Astrocyte (in vitro differentiated cells and primary cell): Measurements from ENCODE around the gene CCDC142. TPM values are rescaled to one million over a fixed set of nuclear protein-coding genes. Genes with fewer than 3 reads are reported as not detected.

Experiments
- DNase-seq: peaks from one replicate; pipeline ENCODE4 v3.0.0-alpha.2; 2010; ENCODE audit warnings: low read depth
- FAIRE-seq: peaks from 2 replicates; lab custom pipeline; 2011; peaks lifted over from hg19 to GRCh38; lab: Jason Lieb, UNC
- H2AFZ ChIP-seq: 2 replicates; pipeline ENCODE4 v1.6.0; 2012; ENCODE audit warnings: low read depth, low read length, inconsistent platforms
- H3K27ac ChIP-seq: 2 replicates; pipeline ENCODE4 v1.5.1; 2011; ENCODE audit warnings: low read depth, low read length, inconsistent platforms
- H3K27me3 ChIP-seq: 2 replicates; pipeline ENCODE4 v1.6.0; 2011; ENCODE audit warnings: low read length, inconsistent platforms; ENCODE audit not compliant: insufficient read depth
- H3K36me3 ChIP-seq: 2 replicates; pipeline ENCODE4 v1.5.1; 2011; ENCODE audit warnings: low read length, inconsistent platforms; ENCODE audit not compliant: insufficient read depth
- H3K4me1 ChIP-seq: 2 replicates; pipeline ENCODE4 v1.5.1; 2011; ENCODE audit warnings: low read length, inconsistent platforms; ENCODE audit not compliant: insufficient read depth
- H3K4me2 ChIP-seq: 2 replicates; pipeline ENCODE4 v1.6.0; 2012; ENCODE audit warnings: low read length, inconsistent platforms
- H3K4me3 ChIP-seq: 2 replicates; pipeline ENCODE4 v1.5.1; 2011; ENCODE audit warnings: low read depth, mild to moderate bottlenecking, low read length, inconsistent platforms; ENCODE audit not compliant: insufficient read depth
- H3K79me2 ChIP-seq: 2 replicates; pipeline ENCODE4 v1.6.0; 2012; ENCODE audit warnings: mild to moderate bottlenecking, low read length, inconsistent platforms; ENCODE audit not compliant: insufficient read depth
- H3K9ac ChIP-seq: 2 replicates; pipeline ENCODE4 v1.6.0; 2012; ENCODE audit warnings: mild to moderate bottlenecking, low read length, inconsistent platforms
- H3K9me3 ChIP-seq: 2 replicates; pipeline ENCODE4 v1.5.1; 2012; ENCODE audit warnings: low read depth, mild to moderate bottlenecking, low read length, inconsistent platforms; ENCODE audit not compliant: insufficient read depth
- H4K20me1 ChIP-seq: 2 replicates; pipeline ENCODE4 v1.6.0; 2012; ENCODE audit warnings: low read length, inconsistent platforms; ENCODE audit not compliant: insufficient read depth
- H3K27ac Mint-ChIP-seq: one replicate; pipeline ENCODE4 v1.8.0; 2021; ENCODE audit warnings: mild to moderate bottlenecking, mixed read lengths; ENCODE audit not compliant: unreplicated experiment
- H3K27me3 Mint-ChIP-seq: one replicate; pipeline ENCODE4 v1.8.0; 2021; ENCODE audit warnings: low read depth, mixed read lengths; ENCODE audit not compliant: unreplicated experiment
- H3K36me3 Mint-ChIP-seq: one replicate; pipeline ENCODE4 v1.8.0; 2021; ENCODE audit warnings: low read depth, mixed read lengths; ENCODE audit not compliant: unreplicated experiment
- H3K4me1 Mint-ChIP-seq: one replicate; pipeline ENCODE4 v1.8.0; 2021; ENCODE audit warnings: low read depth, mixed read lengths; ENCODE audit not compliant: unreplicated experiment
- H3K4me3 Mint-ChIP-seq: one replicate; pipeline ENCODE4 v1.8.0; 2021; ENCODE audit warnings: mild to moderate bottlenecking, moderate library complexity, mixed read lengths; ENCODE audit not compliant: unreplicated experiment
- H3K9me3 Mint-ChIP-seq: one replicate; pipeline ENCODE4 v1.8.0; 2021; ENCODE audit warnings: mild to moderate bottlenecking, mixed read lengths; ENCODE audit not compliant: unreplicated experiment
- CTCF ChIP-seq: IDR thresholded peaks from 2 replicates; pipeline ENCODE4 v1.5.1; 2011; ENCODE audit warnings: low read depth, mild to moderate bottlenecking, inconsistent platforms, low read length, moderate library complexity; ENCODE audit not compliant: insufficient read depth
- EZH2 ChIP-seq: IDR thresholded peaks from 2 replicates; pipeline ENCODE4 v1.6.1; 2012; ENCODE audit warnings: mild to moderate bottlenecking, low read length, inconsistent platforms; ENCODE audit not compliant: insufficient read depth
- total RNA-seq: library from RNA; stranded (reverse); gene quantifications from 2 replicates; pipeline ENCODE4 v1.2.1, GENCODE V29; 2021

CCDC142 gene
- total RNA-seq, 1 donor from 2014 or later, result 11.2 TPM

GRCh38 chr2:74424139-74424992, 58.4 kb downstream of the CCDC142 start:
- H3K4me2 ChIP-seq, result no peak overlapping the region
- H3K4me3 Mint-ChIP-seq, result no peak overlapping the region

More at GRCh38 chr2:74424139-74424992, 58.4 kb downstream of the CCDC142 start:
- H3K27ac ChIP-seq, result no peak overlapping the region
- H3K36me3 Mint-ChIP-seq, result peaks cover 14% of the 10 kb centered on the region
- H4K20me1 ChIP-seq, result peaks cover 4% of the 10 kb centered on the region
- H2AFZ ChIP-seq, result no peak overlapping the region
- no peaks in the 10 kb centered on the region for H3K9me3 Mint-ChIP-seq
- no peaks in the 10 kb centered on the region for H3K27me3 ChIP-seq
- H3K9me3 ChIP-seq, result no peaks in the 10 kb centered on the region
- H3K27ac Mint-ChIP-seq, result peak overlapping the region; percentile 71
- no peaks in the 10 kb centered on the region for H3K27me3 Mint-ChIP-seq
- H3K4me3 ChIP-seq, result no peak overlapping the region
- peaks cover 27% of the 10 kb centered on the region for H3K4me1 ChIP-seq
- DNase-seq (no peak), FAIRE-seq (no peak)
- H3K9ac ChIP-seq, result no peak overlapping the region
- no peak for TF ChIP-seq EZH2
- no peak for TF ChIP-seq CTCF
- H3K36me3 ChIP-seq, result peaks cover 14% of the 10 kb centered on the region
- peaks cover 27% of the 10 kb centered on the region for H3K4me1 Mint-ChIP-seq
- no peaks in the 10 kb centered on the region for H3K79me2 ChIP-seq

Other genes starting within 250 kb of the CCDC142 start
- 0.36 and 0.41 TPM in 2 replicates for gene SLC4A5, start 139.6 kb downstream of the CCDC142 start, total RNA-seq
- gene DCTN1, start 102.7 kb downstream of the CCDC142 start, total RNA-seq, result 206 and 215 TPM in 2 replicates
- 2.1 and 2.5 TPM in 2 replicates for gene C2orf81, start 61.4 kb downstream of the CCDC142 start, total RNA-seq
- 14.8 and 17.5 TPM in 2 replicates for gene WDR54, start 61.3 kb downstream of the CCDC142 start, total RNA-seq
- gene RTKN, start 41.1 kb downstream of the CCDC142 start, total RNA-seq, result 41.6 and 44.4 TPM in 2 replicates
- 19.2 and 23.2 TPM in 2 replicates for gene INO80B, start 27.9 kb downstream of the CCDC142 start, total RNA-seq
- 56.4 and 58.3 TPM in 2 replicates for gene WBP1, start 24.6 kb downstream of the CCDC142 start, total RNA-seq
- 84.4 and 101 TPM in 2 replicates for gene MOGS, start 17.6 kb downstream of the CCDC142 start, total RNA-seq
- 48.0 and 50.6 TPM in 2 replicates for gene MRPL53, start 10.3 kb downstream of the CCDC142 start, total RNA-seq
- 12.0 and 14.1 TPM in 2 replicates for gene TTC31, start 83 bp upstream of the CCDC142 start, total RNA-seq
- 0.89 and 1.0 TPM in 2 replicates for gene LBX2, start 16.6 kb upstream of the CCDC142 start, total RNA-seq
- 17.8 and 17.9 TPM in 2 replicates for gene PCGF1, start 24.7 kb upstream of the CCDC142 start, total RNA-seq
- not detected in 2 replicates for gene TLX2, start 31.5 kb upstream of the CCDC142 start, total RNA-seq
- gene DQX1, start 43.2 kb upstream of the CCDC142 start, total RNA-seq, result 0.73 and 0.84 TPM in 2 replicates
- 82.5 and 82.8 TPM in 2 replicates for gene AUP1, start 46.7 kb upstream of the CCDC142 start, total RNA-seq
- gene HTRA2, start 46.9 kb upstream of the CCDC142 start, total RNA-seq, result 24.4 and 25.3 TPM in 2 replicates
- gene LOXL3, start 70.9 kb upstream of the CCDC142 start, total RNA-seq, result 17.6 and 33.8 TPM in 2 replicates
- gene DOK1, start 71.7 kb upstream of the CCDC142 start, total RNA-seq, result 19.1 and 19.3 TPM in 2 replicates
- gene M1AP, start 165.3 kb upstream of the CCDC142 start, total RNA-seq, result 0.20 TPM in 1 of 2 replicates, not detected in the other
- gene SEMA4F, start 171.2 kb upstream of the CCDC142 start, total RNA-seq, result 12.5 and 13.9 TPM in 2 replicates